Upper lobe of left lung (tissue), 6 donors: ENCODE results near the gene ZNF622. TPM values are rescaled to one million over a fixed set of nuclear protein-coding genes. Genes with fewer than 3 reads are reported as not detected.

Source experiments
- ATAC-seq, 2 donors: fragments of 200-7000 bp; cut with Tn5 transposase; one replicate each; pipeline ENCODE4 v1.9.1; 2022; ENCODE audit warnings: mild to moderate bottlenecking in 2 of 2, moderate library complexity in 2 of 2; ENCODE audit not compliant: low FRiP score in 2 of 2
- DNase-seq, 2 donors: peaks; one replicate each; pipeline ENCODE4 v3.0.0-alpha.2; 2019 to 2020
- H3K27ac ChIP-seq, 4 donors: fragments of 200-600 bp; sonication (generic); one replicate each; pipeline ENCODE4 v1.5.1; 2016 to 2019
- H3K27me3 ChIP-seq, 4 donors: fragments of 200-600 bp; sonication (generic); one replicate each; pipeline ENCODE4 v1.5.1; 2017 to 2019
- H3K36me3 ChIP-seq, 4 donors: fragments of 200-600 bp; sonication (generic); one replicate each; pipeline ENCODE4 v1.5.1; 2016 to 2019
- H3K4me1 ChIP-seq, 4 donors: fragments of 200-600 bp; sonication (generic); one replicate each; pipeline ENCODE4 v1.5.1; 2018 to 2019
- H3K4me3 ChIP-seq, 4 donors: fragments of 200-600 bp; sonication (generic); one replicate each; pipeline ENCODE4 v1.5.1; 2017 to 2019; ENCODE audit warnings: mild to moderate bottlenecking in 2 of 4, moderate library complexity in 1 of 4
- H3K9me3 ChIP-seq, 4 donors: fragments of 200-600 bp; sonication (generic); one replicate each; pipeline ENCODE4 v1.5.1; 2018 to 2019
- CTCF ChIP-seq, 6 experiments: fragments of 450-650 bp in 4 of 6; fragments of 200-600 bp in 2 of 6; sonication (generic) in 2 of 6; IDR thresholded peaks; one replicate each; pipeline ENCODE4 v1.5.1; 2016 to 2019; ENCODE audit warnings: antibody characterized with exemption in 6 of 6
- EP300 ChIP-seq, 4 donors: sonication (generic); formaldehyde crosslinking; IDR thresholded peaks; one replicate each; pipeline ENCODE4 v1.5.1; 2017; ENCODE audit warnings: antibody characterized with exemption in 4 of 4, control low read depth in 2 of 4
- POLR2A ChIP-seq, 4 donors: fragments of 450-650 bp; IDR thresholded peaks; one replicate each; pipeline ENCODE4 v1.5.1; 2016 to 2017; ENCODE audit warnings: antibody characterized with exemption in 4 of 4, mild to moderate bottlenecking in 2 of 4
- POLR2AphosphoS5 ChIP-seq, 2 donors: sonication (generic); formaldehyde crosslinking; IDR thresholded peaks; one replicate each; pipeline ENCODE4 v1.5.1; 2017; ENCODE audit warnings: antibody characterized with exemption in 2 of 2
- WGBS, 2 donors: methylation state at CpG; one replicate each; pipeline ENCODE4 v1.1.5; 2017 to 2018; 5-methylcytosine and 5-hydroxymethylcytosine counted together
- total RNA-seq, 6 donors: library from RNA; depleted of rRNA in 4 of 6; stranded (reverse); fragments of >200 nt in 4 of 6; gene quantifications; one replicate each; pipeline versions ENCODE4 v1.1.0 to v1.2.1, GENCODE V29; 2016 to 2021
- donor health status: DM: no; HTN: no; CAD: no; lungs with moderate emphysema.
- donor health status: DM: no; HTN: yes; CAD: no; lungs with severe emphysema.

ZNF622 gene
- total RNA-seq, 6 donors from 2014 or later, result 15.3 to 45.0 (median 31.5) TPM

- H3K4me1 ChIP-seq, result peaks cover 33 to 73% (median 39%) of the 10 kb centered on the region in 4 donors
- WGBS, 2 donors, result 91 to 96% methylated on average over 1 of the region's 1 CpG
These were observed 4.6 kb downstream of the ZNF622 start for GRCh38 chr5:16461026-16461425.

GRCh38 chr5:16459451-16459850, 6.1 kb downstream of the ZNF622 start:
- Histone ChIP-seq H3K4me1 (peaks cover 37 to 78% (median 44%) of the 10 kb centered on the region in 4 donors), H3K36me3 (peaks cover 8 to 85% (median 29%) of the 10 kb centered on the region in 4 donors), H3K4me3 (no peak overlapping the region), H3K27me3 (no peaks in the 10 kb centered on the region), H3K27ac (no peak overlapping the region), H3K9me3 (no peaks in the 10 kb centered on the region)
- DNase-seq (no peak), ATAC-seq (no peak)
- TF ChIP-seq EP300 (IDR thresholded peaks at IDR 0.05), result no peak
- no peak for TF ChIP-seq CTCF (IDR thresholded peaks at IDR 0.05)
- no peak for TF ChIP-seq POLR2AphosphoS5 (IDR thresholded peaks at IDR 0.05)
- TF ChIP-seq POLR2A (IDR thresholded peaks at IDR 0.05), result no peak

More at GRCh38 chr5:16461026-16461425, 4.6 kb downstream of the ZNF622 start:
- TF ChIP-seq POLR2AphosphoS5 (IDR thresholded peaks at IDR 0.05) (no peak), CTCF (IDR thresholded peaks at IDR 0.05) (no peak), EP300 (IDR thresholded peaks at IDR 0.05) (no peak), POLR2A (IDR thresholded peaks at IDR 0.05) (no peak)
- H3K9me3 ChIP-seq, result no peaks in the 10 kb centered on the region
- no peaks in the 10 kb centered on the region for H3K27me3 ChIP-seq
- no peak overlapping the region for H3K27ac ChIP-seq
- peaks cover 8 to 69% (median 25%) of the 10 kb centered on the region in 4 donors for H3K36me3 ChIP-seq
- H3K4me3 ChIP-seq, result no peak overlapping the region
- ATAC-seq, result no peak
- DNase-seq, result no peak

- H3K27ac ChIP-seq, result no peak overlapping the region
- TF ChIP-seq POLR2AphosphoS5 (IDR thresholded peaks at IDR 0.05), result no peak
- TF ChIP-seq EP300 (IDR thresholded peaks at IDR 0.05), result no peak
- no peak for TF ChIP-seq CTCF (IDR thresholded peaks at IDR 0.05)
- no peak for TF ChIP-seq POLR2A (IDR thresholded peaks at IDR 0.05)
- WGBS, 2 donors, result 35 to 63% methylated on average over 1 of the region's 1 CpG
- H3K4me3 ChIP-seq, result no peak overlapping the region
- DNase-seq (no peak), ATAC-seq (no peak)
- H3K36me3 ChIP-seq, result peaks cover 7 to 91% (median 25%) of the 10 kb centered on the region in 4 donors
- H3K4me1 ChIP-seq, result peaks cover 21 to 62% (median 33%) of the 10 kb centered on the region in 4 donors
- no peaks in the 10 kb centered on the region for H3K9me3 ChIP-seq
- H3K27me3 ChIP-seq, result no peaks in the 10 kb centered on the region
These were observed 7.7 kb downstream of the ZNF622 start for GRCh38 chr5:16457853-16458252.

- Histone ChIP-seq H3K4me3 (no peak overlapping the region), H3K9me3 (no peaks in the 10 kb centered on the region), H3K27ac (no peak overlapping the region), H3K4me1 (peaks cover 21 to 58% (median 30%) of the 10 kb centered on the region in 4 donors), H3K27me3 (no peaks in the 10 kb centered on the region), H3K36me3 (peaks cover 4 to 91% (median 25%) of the 10 kb centered on the region in 4 donors)
- DNase-seq, result no peak
- WGBS, 2 donors, result 85 to 87% methylated on average over 3 of the region's 3 CpGs
- ATAC-seq, result no peak
- TF ChIP-seq POLR2AphosphoS5 (IDR thresholded peaks at IDR 0.05) (no peak), POLR2A (IDR thresholded peaks at IDR 0.05) (no peak), CTCF (IDR thresholded peaks at IDR 0.05) (no peak)
These were observed 8.1 kb downstream of the ZNF622 start for GRCh38 chr5:16457451-16457850.
